Thyroid gland (tissue), 4 donors: Measurements from ENCODE around the gene IKZF2. TPM values are rescaled to one million over a fixed set of nuclear protein-coding genes. Genes with fewer than 3 reads are reported as not detected.
"Not testable (repeated sequence)": the region's sequence is repeated elsewhere in the genome, so short reads cannot be mapped to it uniquely, and the experiment has no call there.

Experiments used
- DNase-seq, 2 donors: peaks; one replicate each; pipeline ENCODE4 v3.0.0-alpha.2; 2019
- H3K27ac ChIP-seq, 3 donors: fragments of 200-600 bp; sonication (generic); 1 replicate in 2 of 3; 2 replicates in 1 of 3; pipeline ENCODE4 v1.5.1; 2016 to 2019; ENCODE audit warnings: mild to moderate bottlenecking in 1 of 3, moderate library complexity in 1 of 3
- H3K27me3 ChIP-seq: fragments of 200-600 bp; sonication (generic); one replicate; pipeline ENCODE4 v1.5.1; 2019
- H3K36me3 ChIP-seq, 2 donors: fragments of 200-600 bp; sonication (generic); one replicate each; pipeline ENCODE4 v1.5.1; 2016 to 2019
- H3K4me1 ChIP-seq, 2 donors: fragments of 200-600 bp; sonication (generic); one replicate each; pipeline ENCODE4 v1.5.1; 2017 to 2019
- H3K4me3 ChIP-seq, 3 donors: fragments of 200-600 bp; sonication (generic); replicated peaks in 1 of 3; 1 replicate in 2 of 3; 2 replicates in 1 of 3; pipeline ENCODE4 v1.5.1; 2016; ENCODE audit warnings: mild to moderate bottlenecking in 1 of 3
- H3K9me3 ChIP-seq: fragments of 200-600 bp; sonication (generic); one replicate; pipeline ENCODE4 v1.5.1; 2017
- POLR2A ChIP-seq, 2 donors: fragments of 450-650 bp; IDR thresholded peaks; one replicate each; pipeline ENCODE4 v1.6.1; 2017; ENCODE audit warnings: antibody characterized with exemption in 2 of 2, mild to moderate bottlenecking in 2 of 2, moderate library complexity in 1 of 2
- WGBS, 2 donors: methylation state at CpG; one replicate each; pipeline ENCODE4 v1.1.5; 2017; 5-methylcytosine and 5-hydroxymethylcytosine counted together
- intact Hi-C: fragments of 100-400 bp; cut with DNase I; formaldehyde crosslinking; loops from one replicate; pipeline ENCODE4 v1.15.1; 2023
- total RNA-seq, 4 donors: library from RNA; depleted of rRNA; stranded (reverse); fragments of >200 nt; gene quantifications; one replicate each; pipeline ENCODE4 v1.2.3, GENCODE V29; 2016
- TF ChIP-seq, protein P1 (sequence below), 6 experiments: fragments of 200-600 bp in 3 of 6; fragments of 450-650 bp in 3 of 6; sonication (generic) in 3 of 6; IDR thresholded peaks; one replicate each; pipeline ENCODE4 v1.5.1; 2016 to 2019; ENCODE audit warnings: antibody characterized with exemption in 6 of 6, mild to moderate bottlenecking in 2 of 6, inconsistent platforms in 1 of 6, moderate library complexity in 1 of 6

Gene IKZF2
- total RNA-seq, 4 donors from 2014 or later: 25.3 to 84.8 (median 47.2) TPM

DNA sequence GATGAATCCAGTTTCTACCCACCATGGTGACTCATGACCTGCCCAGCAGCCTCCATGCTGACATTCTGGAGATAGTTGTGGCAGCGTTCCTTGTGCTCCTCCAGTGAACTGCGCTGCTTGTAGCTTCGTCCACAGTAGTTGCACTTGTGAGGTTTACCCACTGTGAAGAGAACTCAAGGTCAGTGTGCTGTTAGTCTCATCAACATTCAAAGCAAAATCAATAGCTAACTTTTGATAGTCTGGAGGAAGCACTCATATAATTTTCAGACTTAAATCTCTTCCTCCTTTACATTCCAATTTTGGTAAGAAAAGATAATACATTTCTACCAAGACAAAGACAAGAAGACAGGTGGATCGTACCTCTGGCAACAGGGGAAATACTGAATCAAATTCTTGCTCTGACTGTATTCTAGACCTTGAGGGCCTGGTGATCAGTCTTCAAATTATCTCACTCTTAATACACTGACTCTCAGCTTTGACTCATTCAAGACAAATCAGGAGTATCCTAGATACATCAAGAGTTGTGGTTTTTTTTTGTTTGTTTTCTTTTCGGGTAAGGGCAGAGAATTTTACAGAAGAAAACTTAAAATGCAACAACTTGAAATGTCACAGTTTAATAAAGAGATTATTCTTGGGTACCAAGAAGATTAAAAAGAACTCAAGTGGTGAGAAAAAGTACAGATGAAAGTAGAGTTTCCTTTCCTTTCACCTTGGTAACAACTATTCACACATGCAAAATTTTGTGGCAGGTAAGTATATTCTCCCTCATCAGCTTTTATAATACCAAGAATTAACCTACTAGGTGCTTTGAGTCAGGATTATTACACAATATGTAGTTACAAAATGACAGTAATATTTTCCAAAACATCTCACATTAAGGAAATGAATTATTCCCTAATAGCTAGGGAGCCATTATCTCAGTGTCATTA, 129.2 kb downstream of the IKZF2 start:
- TF ChIP-seq, protein P1, sequence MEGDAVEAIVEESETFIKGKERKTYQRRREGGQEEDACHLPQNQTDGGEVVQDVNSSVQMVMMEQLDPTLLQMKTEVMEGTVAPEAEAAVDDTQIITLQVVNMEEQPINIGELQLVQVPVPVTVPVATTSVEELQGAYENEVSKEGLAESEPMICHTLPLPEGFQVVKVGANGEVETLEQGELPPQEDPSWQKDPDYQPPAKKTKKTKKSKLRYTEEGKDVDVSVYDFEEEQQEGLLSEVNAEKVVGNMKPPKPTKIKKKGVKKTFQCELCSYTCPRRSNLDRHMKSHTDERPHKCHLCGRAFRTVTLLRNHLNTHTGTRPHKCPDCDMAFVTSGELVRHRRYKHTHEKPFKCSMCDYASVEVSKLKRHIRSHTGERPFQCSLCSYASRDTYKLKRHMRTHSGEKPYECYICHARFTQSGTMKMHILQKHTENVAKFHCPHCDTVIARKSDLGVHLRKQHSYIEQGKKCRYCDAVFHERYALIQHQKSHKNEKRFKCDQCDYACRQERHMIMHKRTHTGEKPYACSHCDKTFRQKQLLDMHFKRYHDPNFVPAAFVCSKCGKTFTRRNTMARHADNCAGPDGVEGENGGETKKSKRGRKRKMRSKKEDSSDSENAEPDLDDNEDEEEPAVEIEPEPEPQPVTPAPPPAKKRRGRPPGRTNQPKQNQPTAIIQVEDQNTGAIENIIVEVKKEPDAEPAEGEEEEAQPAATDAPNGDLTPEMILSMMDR (IDR thresholded peaks at IDR 0.05): no peak
- no peak for TF ChIP-seq POLR2A (IDR thresholded peaks at IDR 0.05)
- Histone ChIP-seq H3K4me1 (no peaks in the 10 kb centered on the region), H3K9me3 (no peaks in the 10 kb centered on the region), H3K36me3 (no peaks in the 10 kb centered on the region), H3K27ac (no peak overlapping the region), H3K4me3 (no peak overlapping the region), H3K27me3 (no peaks in the 10 kb centered on the region)
- WGBS, 2 donors: 92 to 95% methylated on average over 5 of the region's 5 CpGs
- intact Hi-C loops: no loop called here
- no peak for DNase-seq

DNA sequence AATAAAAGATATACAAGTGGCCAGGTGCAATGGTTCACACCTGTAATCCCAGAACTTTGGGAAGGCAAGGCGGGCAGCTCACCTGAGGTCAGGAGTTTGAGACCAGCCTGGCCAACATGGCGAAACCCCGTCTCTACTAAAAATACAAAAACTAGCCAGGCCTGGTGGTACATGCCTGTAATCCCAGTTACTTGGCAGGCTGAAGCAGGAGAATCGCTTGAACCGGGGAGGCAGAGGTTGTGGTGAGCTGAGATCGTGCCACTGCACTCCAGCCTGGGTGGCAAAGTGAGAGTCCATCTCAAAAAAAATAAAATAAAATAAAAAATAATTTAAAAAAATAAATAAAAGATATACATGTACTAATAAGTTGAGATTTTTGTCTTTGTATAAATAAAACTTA, 130.5 kb downstream of the IKZF2 start:
- H3K4me3 ChIP-seq, H3K27ac ChIP-seq, intact Hi-C loops, H3K27me3 ChIP-seq, DNase-seq, H3K36me3 ChIP-seq, H3K4me1 ChIP-seq, H3K9me3 ChIP-seq: not testable (repeated sequence)
- 96 to 98% methylated on average over 6 of the region's 6 CpGs for WGBS, 2 donors

DNA sequence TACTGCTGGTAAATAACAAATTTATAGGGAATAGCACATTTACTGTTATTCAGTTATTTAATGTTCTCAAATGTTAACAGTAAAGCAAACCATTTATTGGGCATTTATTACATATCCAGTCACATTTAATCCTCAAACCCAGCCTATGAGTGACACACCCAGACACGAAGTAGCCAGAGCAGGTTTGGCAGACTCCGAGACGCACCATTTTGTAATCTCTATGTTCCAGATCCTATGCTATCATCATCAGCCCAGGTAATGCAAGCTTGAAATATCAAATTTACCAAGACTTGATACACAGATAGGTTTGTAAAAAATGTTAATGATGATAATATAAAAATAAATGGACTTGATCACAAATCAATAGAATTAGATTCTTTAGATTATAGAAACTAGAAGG, 131.1 kb downstream of the IKZF2 start:
- Histone ChIP-seq H3K36me3 (no peaks in the 10 kb centered on the region), H3K27ac (no peak overlapping the region), H3K4me1 (no peaks in the 10 kb centered on the region), H3K9me3 (no peaks in the 10 kb centered on the region), H3K4me3 (no peak overlapping the region), H3K27me3 (no peaks in the 10 kb centered on the region)
- intact Hi-C loops: no loop called here
- TF ChIP-seq, protein P1 (IDR thresholded peaks at IDR 0.05): no peak
- no peak for TF ChIP-seq POLR2A (IDR thresholded peaks at IDR 0.05)
- DNase-seq: no peak
- 94 to 100% methylated on average over 3 of the region's 3 CpGs for WGBS, 2 donors

DNA sequence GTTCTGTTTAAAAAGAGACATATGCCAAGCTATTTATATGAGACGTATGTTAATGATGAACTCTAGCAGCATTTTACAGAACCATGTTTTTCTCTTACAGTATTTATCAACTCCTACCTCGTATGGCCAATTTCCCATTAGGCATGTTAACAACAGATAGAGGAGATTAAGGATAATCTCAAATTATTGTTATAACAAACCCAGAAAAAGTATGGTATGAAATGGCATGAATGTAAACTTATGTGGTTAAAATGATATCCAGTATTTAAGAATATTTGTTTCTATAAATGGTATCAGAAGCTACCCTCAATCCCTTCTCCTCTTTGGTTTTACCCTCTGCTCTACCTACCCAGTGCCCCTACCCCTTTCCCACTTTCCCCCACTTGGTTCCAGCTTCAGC, 132.0 kb downstream of the IKZF2 start:
- H3K4me1 ChIP-seq: no peaks in the 10 kb centered on the region
- no peak overlapping the region for H3K27ac ChIP-seq
- intact Hi-C loops: no loop called here
- no peak for DNase-seq
- no peaks in the 10 kb centered on the region for H3K36me3 ChIP-seq
- WGBS, 2 donors: 92 to 93% methylated on average over 2 of the region's 2 CpGs
- H3K4me3 ChIP-seq: no peak overlapping the region
- H3K27me3 ChIP-seq: no peaks in the 10 kb centered on the region
- TF ChIP-seq, protein P1 (IDR thresholded peaks at IDR 0.05): no peak
- no peak for TF ChIP-seq POLR2A (IDR thresholded peaks at IDR 0.05)
- H3K9me3 ChIP-seq: no peaks in the 10 kb centered on the region

DNA sequence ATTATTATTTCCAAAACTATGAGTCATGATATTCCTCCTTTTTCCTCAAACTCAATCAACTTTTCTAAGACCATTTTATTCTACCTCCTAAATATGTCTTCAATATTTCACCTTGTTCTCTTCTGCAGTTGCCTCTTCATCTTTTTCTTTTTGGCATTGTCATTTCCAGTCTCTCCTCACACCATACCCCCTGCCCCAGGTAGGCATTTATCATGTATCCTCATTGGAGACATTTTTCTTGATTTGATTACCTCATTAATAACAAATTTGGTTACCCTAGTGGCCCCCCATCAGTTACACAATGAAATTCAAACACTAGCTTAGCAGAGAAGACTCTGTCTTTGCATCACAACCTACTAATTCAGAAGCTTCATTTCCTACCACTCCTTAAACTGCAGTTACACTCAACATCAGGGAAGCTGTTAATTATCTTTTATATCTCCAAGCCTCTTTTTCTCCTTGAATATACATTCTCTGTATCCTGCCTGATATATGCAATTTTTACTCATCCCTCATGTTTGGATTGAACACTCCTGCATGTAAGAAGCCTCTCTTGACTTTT, 133.0 kb downstream of the IKZF2 start:
- no peak overlapping the region for H3K4me3 ChIP-seq
- H3K27me3 ChIP-seq: no peaks in the 10 kb centered on the region
- H3K4me1 ChIP-seq: no peaks in the 10 kb centered on the region
- DNase-seq: no peak
- intact Hi-C loops: no loop called here
- H3K36me3 ChIP-seq: no peaks in the 10 kb centered on the region
- H3K27ac ChIP-seq: no peak overlapping the region
- TF ChIP-seq, protein P1 (IDR thresholded peaks at IDR 0.05): no peak
- no peak for TF ChIP-seq POLR2A (IDR thresholded peaks at IDR 0.05)
- H3K9me3 ChIP-seq: no peaks in the 10 kb centered on the region
